ENCODE results near the gene KRTAP10-6. TPM values are rescaled to one million over a fixed set of nuclear protein-coding genes. Genes with fewer than 3 reads are reported as not detected.

Gene KRTAP10-6
- total and polyA plus RNA-seq, 2 of the 8 experiments (the other 6 are each of a cell fraction or from before 2014, with no cell fraction given) = 0.12 TPM; not detected in 1

DNA sequence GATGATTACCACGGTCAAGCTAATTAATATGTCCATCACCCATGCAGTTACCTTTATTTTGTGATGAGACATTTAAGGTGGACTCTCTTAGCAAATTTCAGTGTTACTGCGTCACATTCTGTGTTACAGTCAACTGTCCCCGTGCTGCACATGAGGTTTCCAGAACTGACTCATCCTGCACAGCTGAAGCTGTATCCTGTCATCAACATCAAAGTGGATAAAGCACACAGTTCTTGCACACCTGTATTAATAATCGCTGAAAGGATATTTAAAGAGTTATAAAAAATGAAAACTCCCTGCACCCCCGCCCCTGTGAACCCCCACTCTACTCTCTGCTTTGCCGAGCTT is 8.5 kb downstream of the KRTAP10-6 start:
- 84% methylated on average over 6 of the region's 6 CpGs; no CpG with 5 or more reads in 1 of the 2 experiments for WGBS, 2 experiments (ENCODE audit: extremely low coverage in 1 of 2, insufficient coverage in 1 of 2, insufficient read length in 1 of 2, insufficient replicate concordance in 2 of 2, low coverage in 1 of 2, low lambda C conversion rate in 2 of 2, missing lambda C conversion rate in 1 of 2)
- no peak overlapping the region for H2AK5ac ChIP-seq (ENCODE audit: low read depth, low read length)
- H3K56ac ChIP-seq (replicated peaks; ENCODE audit: insufficient read length, low read depth, low read length) = no peak overlapping the region
- no peak overlapping the region for H2BK15ac ChIP-seq (ENCODE audit: low read length)
- no peak overlapping the region for H2AFZ ChIP-seq (ENCODE audit: low read length)
- H3K27me3 ChIP-seq (replicated peaks in 1 of 4; ENCODE audit: control insufficient read depth in 3 of 4, extremely low read depth in 1 of 4, insufficient read depth in 3 of 4, low read length in 3 of 4) = no peaks in the 10 kb centered on the region
- no peak overlapping the region for H3K14ac ChIP-seq (ENCODE audit: insufficient read length)
- POLR2A ChIA-PET (ENCODE audit: partially characterized antibody) = interaction anchor here (0.9 to 1.9 kb wide), 2 partner anchors 12 to 230 kb away, joined by 3 to 4 read pairs; no protein-coding TSS in a partner anchor
- H3K4me2 ChIP-seq (ENCODE audit: insufficient read depth in 1 of 2, low read depth in 2 of 2, low read length in 2 of 2) = no peak overlapping the region
- TF ChIP-seq MAFK (IDR thresholded peaks at IDR 0.05; ENCODE audit: low read depth, low read length) = no peak
- TF ChIP-seq HDAC2 (IDR thresholded peaks at IDR 0.05; ENCODE audit: borderline replicate concordance in 1 of 2, low read depth in 2 of 2, low read length in 2 of 2) = no peak
- TF ChIP-seq CTBP2 (IDR thresholded peaks at IDR 0.05; ENCODE audit: borderline replicate concordance, insufficient read depth, insufficient read length, low read length) = no peak
- DNase-seq (ENCODE audit: low read depth in 1 of 2, low spot score in 2 of 2) (no peak), FAIRE-seq (no peak)
- H4K91ac ChIP-seq (replicated peaks; ENCODE audit: insufficient read length, low read length) = no peak overlapping the region
- no peak overlapping the region for H2BK5ac ChIP-seq (ENCODE audit: low read depth, low read length)
- H2BK20ac ChIP-seq (ENCODE audit: low read length) = no peak overlapping the region
- H2BK120ac ChIP-seq (replicated peaks; ENCODE audit: low read depth, low read length) = no peak overlapping the region
- H3K9me3 ChIP-seq (ENCODE audit: insufficient read depth in 2 of 2, low read depth in 1 of 2, low read length in 1 of 2) = peaks cover 0 to 3% of the 10 kb centered on the region in 2 experiments; a peak in 1 of 4 replicates
- no peaks in the 10 kb centered on the region for H3K79me1 ChIP-seq (ENCODE audit: low read depth, low read length)
- CTCF ChIA-PET (ENCODE audit: partially characterized antibody) = interaction anchor here (1.2 to 1.7 kb wide), 3 partner anchors 9 to 74 kb away, joined by 3 to 6 read pairs (median 5); partner anchors contain the start of gene KRTAP10-6
- no peak overlapping the region for H3K23ac ChIP-seq (ENCODE audit: insufficient read length)
- H4K8ac ChIP-seq (ENCODE audit: extremely low read depth, insufficient read depth, low read length) = no peak overlapping the region
- no peak overlapping the region for H3K9ac ChIP-seq (replicated peaks in 1 of 4; ENCODE audit: extremely low read depth in 1 of 4, low read depth in 3 of 4, low read length in 3 of 4)
- no peak overlapping the region for H3K27ac ChIP-seq (ENCODE audit: low read depth, low read length)
- no peak overlapping the region for H3K4me3 ChIP-seq (ENCODE audit: extremely low read depth in 1 of 4, insufficient read depth in 2 of 4, low read depth in 3 of 4, low read length in 4 of 4)
- H3K36me3 ChIP-seq (ENCODE audit: control insufficient read depth in 2 of 4, insufficient read depth in 4 of 4, low read length in 3 of 4) = no peaks in the 10 kb centered on the region
- no peak overlapping the region for H2BK12ac ChIP-seq (ENCODE audit: low read depth, low read length)
- no peaks in the 10 kb centered on the region for H3K79me2 ChIP-seq (ENCODE audit: control insufficient read depth in 1 of 2, insufficient read depth in 2 of 2, low read length in 2 of 2)
- H4K20me1 ChIP-seq (replicated peaks in 1 of 2; ENCODE audit: control insufficient read depth in 1 of 2, insufficient read depth in 2 of 2, low read length in 2 of 2) = no peaks in the 10 kb centered on the region
- H3K4me1 ChIP-seq (replicated peaks in 1 of 4; ENCODE audit: control insufficient read depth in 3 of 4, insufficient read depth in 4 of 4, low read length in 3 of 4) = no peaks in the 10 kb centered on the region; a peak in 1 of 7 replicates
- H4K5ac ChIP-seq (ENCODE audit: insufficient read length, low read depth, low read length) = no peak overlapping the region
- no peak overlapping the region for H3K18ac ChIP-seq (ENCODE audit: extremely low read depth, low read length)
- H3K23me2 ChIP-seq (ENCODE audit: low read depth, low read length) = no peaks in the 10 kb centered on the region
- H3K4ac ChIP-seq (replicated peaks; ENCODE audit: insufficient read length, low read depth, low read length) = no peak overlapping the region
